IMR-90 (cell line): Measurements from ENCODE around the gene TPD52L2. TPM values are rescaled to one million over a fixed set of nuclear protein-coding genes. Genes with fewer than 3 reads are reported as not detected.

ENCODE experiments used
- ATAC-seq: fragments of 200-7000 bp; cut with Tn5 transposase; 2 replicates; pipeline ENCODE4 v1.9.1; 2020; ENCODE audit warnings: low read depth, mild to moderate bottlenecking, moderate library complexity
- BruUV-seq: library from RNA; stranded (reverse); fragments of 400-500 nt; replicated peaks from 2 replicates; lab custom pipeline; 2021; lab: Mats Ljungman, UMichigan
- CTCF ChIA-PET: fragments of 300-600 bp; formaldehyde crosslinking; extraction: SDS; loops from one replicate; lab custom pipeline; 2021; ENCODE audit warnings: antibody characterized with exemption; lab: Yijun Ruan, JAX
- POLR2A ChIA-PET: fragments of 300-600 bp; sonication (Branson Sonifier 250); formaldehyde crosslinking; loops from one replicate; lab custom pipeline; 2022; ENCODE audit warnings: antibody characterized with exemption; ENCODE audit not compliant: unreplicated experiment; lab: Charles Lee
- DNase-seq: peaks from one replicate; pipeline ENCODE4 v3.0.0; 2013
- H2AFZ ChIP-seq: replicated peaks from 2 replicates; pipeline ENCODE3; 2013; ENCODE audit warnings: low read length, mild to moderate bottlenecking; ENCODE audit not compliant: poor library complexity
- H2AK5ac ChIP-seq: 2 replicates; pipeline ENCODE4 v1.6.1; 2013; ENCODE audit warnings: low read depth, low read length, inconsistent platforms
- H2AK9ac ChIP-seq: replicated peaks from 2 replicates; pipeline ENCODE3; 2013; ENCODE audit warnings: mild to moderate bottlenecking, low read depth, low read length, moderate library complexity; ENCODE audit not compliant: poor library complexity
- H2BK120ac ChIP-seq: 2 replicates; pipeline ENCODE4 v1.6.1; 2013; ENCODE audit warnings: low read depth, low read length, inconsistent platforms
- H2BK15ac ChIP-seq: 3 replicates; pipeline ENCODE4 v1.6.1; 2013; ENCODE audit warnings: low read depth, low read length, inconsistent platforms
- H2BK20ac ChIP-seq: 2 replicates; pipeline ENCODE4 v1.6.1; 2013; ENCODE audit warnings: low read depth, mild to moderate bottlenecking, inconsistent platforms, low read length, moderate library complexity
- H2BK5ac ChIP-seq: 2 replicates; pipeline ENCODE4 v1.6.1; 2013; ENCODE audit warnings: mild to moderate bottlenecking, low read depth, low read length, inconsistent platforms; ENCODE audit not compliant: poor library complexity, severe bottlenecking
- H3K14ac ChIP-seq: replicated peaks from 2 replicates; pipeline ENCODE4 v1.6.1; 2013; ENCODE audit warnings: low read depth, low read length, inconsistent platforms
- H3K18ac ChIP-seq: 2 replicates; pipeline ENCODE4 v1.6.1; 2013; ENCODE audit warnings: low read depth, low read length, control low read depth
- H3K23ac ChIP-seq: 2 replicates; pipeline ENCODE4 v1.6.1; 2013; ENCODE audit warnings: low read depth, low read length, inconsistent platforms
- H3K27ac ChIP-seq: 2 replicates; pipeline ENCODE4 v1.5.1; 2013; ENCODE audit warnings: mild to moderate bottlenecking, control low read depth, low read length; ENCODE audit not compliant: insufficient read depth
- H3K27me3 ChIP-seq: 2 replicates; pipeline ENCODE4 v1.6.1; 2013; ENCODE audit warnings: low read length; ENCODE audit not compliant: control insufficient read depth, insufficient read depth
- H3K36me3 ChIP-seq: 2 replicates; pipeline ENCODE4 v1.6.1; 2013; ENCODE audit warnings: low read length, mixed read lengths; ENCODE audit not compliant: control insufficient read depth, insufficient read depth
- H3K4ac ChIP-seq: 2 replicates; pipeline ENCODE4 v1.6.1; 2013; ENCODE audit warnings: low read depth, low read length, inconsistent platforms
- H3K4me1 ChIP-seq: 2 replicates; pipeline ENCODE4 v1.6.1; 2013; ENCODE audit warnings: low read length, mixed read lengths; ENCODE audit not compliant: control insufficient read depth, insufficient read depth
- H3K4me2 ChIP-seq: 2 replicates; pipeline ENCODE4 v1.6.1; 2013; ENCODE audit warnings: low read depth, mild to moderate bottlenecking, control low read depth, low read length, moderate library complexity
- H3K4me3 ChIP-seq: 2 replicates; pipeline ENCODE4 v1.5.1; 2013; ENCODE audit warnings: low read depth, mild to moderate bottlenecking, control low read depth, low read length, moderate library complexity; ENCODE audit not compliant: insufficient read depth
- H3K56ac ChIP-seq: 2 replicates; pipeline ENCODE4 v1.6.1; 2013; ENCODE audit warnings: low read length, inconsistent platforms; ENCODE audit not compliant: insufficient read depth; ENCODE audit errors: extremely low read depth
- H3K79me1 ChIP-seq, 2 experiments: 2 replicates each; pipeline ENCODE4 v1.6.1; 2013; ENCODE audit warnings: low read length in 2 of 2, inconsistent platforms in 1 of 2, low read depth in 1 of 2
- H3K9ac ChIP-seq: 2 replicates; pipeline ENCODE4 v1.6.1; 2013; ENCODE audit warnings: low read depth, low read length, control low read depth
- H3K9me1 ChIP-seq: 2 replicates; pipeline ENCODE4 v1.6.1; 2013; ENCODE audit warnings: low read length, inconsistent platforms; ENCODE audit not compliant: insufficient read depth
- H3K9me3 ChIP-seq: 2 replicates; pipeline ENCODE4 v1.6.1; 2013; ENCODE audit warnings: low read length; ENCODE audit not compliant: control insufficient read depth, insufficient read depth
- H4K20me1 ChIP-seq: 2 replicates; pipeline ENCODE4 v1.6.1; 2013; ENCODE audit warnings: low read length, inconsistent platforms; ENCODE audit not compliant: insufficient read depth
- H4K5ac ChIP-seq: 2 replicates; pipeline ENCODE4 v1.6.1; 2013; ENCODE audit warnings: mild to moderate bottlenecking, low read depth, low read length, control low read depth
- H4K8ac ChIP-seq, 2 experiments: 2 replicates each; pipeline ENCODE4 v1.6.1; 2013; ENCODE audit warnings: low read depth in 2 of 2, low read length in 2 of 2, control low read depth in 1 of 2, inconsistent platforms in 1 of 2
- H4K91ac ChIP-seq: 2 replicates; pipeline ENCODE4 v1.6.1; 2013; ENCODE audit warnings: low read depth, low read length, inconsistent platforms; ENCODE audit not compliant: insufficient read depth
- BHLHE40 ChIP-seq: fragments of 150-350 bp; IDR thresholded peaks from 2 replicates; pipeline ENCODE4 v1.6.1; 2016; ENCODE audit warnings: mild to moderate bottlenecking, low read depth, low read length
- CEBPB ChIP-seq: IDR thresholded peaks from 2 replicates; pipeline ENCODE4 v1.6.1; 2012; ENCODE audit warnings: low read depth, low read length, improper control_type of control experiment
- CHD1 ChIP-seq: IDR thresholded peaks from 2 replicates; pipeline ENCODE4 v1.6.1; 2012; ENCODE audit warnings: low read depth, low read length, improper control_type of control experiment
- CTCF ChIP-seq: conservative IDR thresholded peaks from 2 replicates; pipeline ENCODE4 v1.5.1; 2012; ENCODE audit warnings: mild to moderate bottlenecking, low read depth, low read length, improper control_type of control experiment
- FOS ChIP-seq: fragments of 150-350 bp; IDR thresholded peaks from 2 replicates; pipeline ENCODE4 v1.6.1; 2016; ENCODE audit warnings: low read depth, low read length
- MAFK ChIP-seq: IDR thresholded peaks from 2 replicates; pipeline ENCODE4 v1.6.1; 2012; ENCODE audit warnings: low read depth, low read length, improper control_type of control experiment
- MAZ ChIP-seq: IDR thresholded peaks from 2 replicates; pipeline ENCODE4 v1.6.1; 2012; ENCODE audit warnings: low read depth, mild to moderate bottlenecking, low read length, improper control_type of control experiment, moderate library complexity, borderline replicate concordance
- MXI1 ChIP-seq: IDR thresholded peaks from 2 replicates; pipeline ENCODE4 v1.6.1; 2012; ENCODE audit warnings: low read depth, mild to moderate bottlenecking, low read length, moderate library complexity, borderline replicate concordance
- POLR2A ChIP-seq: IDR thresholded peaks from 2 replicates; pipeline ENCODE4 v1.6.1; 2012; ENCODE audit warnings: mild to moderate bottlenecking, low read depth, low read length
- RAD21 ChIP-seq: IDR thresholded peaks from 2 replicates; pipeline ENCODE4 v1.6.1; 2012; ENCODE audit warnings: low read length, improper control_type of control experiment
- RCOR1 ChIP-seq: IDR thresholded peaks from 2 replicates; pipeline ENCODE4 v1.6.1; 2012; ENCODE audit warnings: mild to moderate bottlenecking, low read length, improper control_type of control experiment; ENCODE audit not compliant: insufficient replicate concordance
- RFX5 ChIP-seq: IDR thresholded peaks from 2 replicates; pipeline ENCODE4 v1.8.0; 2012; ENCODE audit warnings: low read depth, mild to moderate bottlenecking, low read length, moderate library complexity
- USF2 ChIP-seq: fragments of 150-350 bp; IDR thresholded peaks from 2 replicates; pipeline ENCODE4 v1.6.1; 2017; ENCODE audit warnings: mild to moderate bottlenecking, antibody characterized with exemption, low read length, low read depth
- WGBS, 2 experiments: methylation state at CpG; one replicate each; pipeline versions ENCODE4 v1.1.5 to v1.1.7; 2013; ENCODE audit warnings: missing lambda C conversion rate in 2 of 2; ENCODE audit not compliant: insufficient read length in 1 of 2; ENCODE audit errors: extremely low coverage in 2 of 2; 5-methylcytosine and 5-hydroxymethylcytosine counted together
- dilution Hi-C: fragments of 300-500 bp; cut with HindIII; formaldehyde crosslinking; loops from one replicate; pipeline ENCODE4 v1.14.3; 2018; ENCODE audit warnings: low sequenced_read_pairs; ENCODE audit not compliant: unreplicated experiment
- in situ Hi-C: fragments of 300-500 bp; cut with MboI; formaldehyde crosslinking; loops from 3 replicates; pipeline ENCODE4 v1.14.3; 2019; ENCODE audit warnings: low sequenced_read_pairs, inconsistent platforms, mixed read lengths
- intact Hi-C: fragments of 100-400 bp; cut with micrococcal nuclease; formaldehyde crosslinking; loops from 2 replicates; pipeline ENCODE4 v1.10.0; 2022
- polyA plus RNA-seq, 3 experiments: library from polyadenylated mRNA; depleted of rRNA; stranded (reverse); fragments of >200 nt; gene quantifications; 2 replicates each; pipeline ENCODE4 v1.2.3, GENCODE V29; 2012; ENCODE audit warnings: low replicate concordance in 1 of 3
- total RNA-seq: library from RNA; depleted of rRNA; stranded (reverse); fragments of >200 nt; gene quantifications from 2 replicates; pipeline ENCODE4 v1.2.3, GENCODE V29; 2012

TPD52L2 gene
- total and polyA plus RNA-seq, 2 of the 4 experiments (the other 2 are of a cell fraction): 113 to 189 TPM

GRCh38 chr20:63839620-63840019 lies 25.4 kb upstream of the TPD52L2 start:
- Histone ChIP-seq H2BK5ac (no peak overlapping the region), H3K4me1 (peaks cover 7% of the 10 kb centered on the region), H2BK15ac (no peak overlapping the region), H3K27me3 (peaks cover 6% of the 10 kb centered on the region), H4K8ac (no peak overlapping the region), H3K56ac (no peak overlapping the region), H2BK120ac (no peak overlapping the region), H2AFZ (no peak overlapping the region), H3K14ac (no peak overlapping the region), H2AK5ac (no peak overlapping the region), H3K79me1 (0 out of 4 replicates have a peak, but pooled peaks cover 0 to under 1% of the 10 kb centered on the region in 2 experiments), H2AK9ac (no peak overlapping the region), H4K91ac (no peak overlapping the region), H3K9me3 (no peaks in the 10 kb centered on the region), H3K36me3 (no peaks in the 10 kb centered on the region), H3K18ac (no peak overlapping the region), H3K4ac (no peak overlapping the region), H3K9me1 (peaks cover 1% of the 10 kb centered on the region; the same call in 1 of the 2 replicates), H4K5ac (no peak overlapping the region), H4K20me1 (no peaks in the 10 kb centered on the region), H3K27ac (no peak overlapping the region), H3K4me3 (no peak overlapping the region), H2BK20ac (no peak overlapping the region), H3K23ac (no peak overlapping the region), H3K9ac (no peak overlapping the region), H3K4me2 (no peak overlapping the region)
- BruUV-seq: no TSS peak
- ChIA-PET CTCF (no interaction called here), POLR2A (no interaction called here)
- dilution Hi-C loops: no loop called here
- in situ Hi-C loops: no loop called here
- DNase-seq (no peak), ATAC-seq (no peak)
- intact Hi-C loops: no loop called here
- TF ChIP-seq RFX5: no peak
- TF ChIP-seq MAFK: no peak
- TF ChIP-seq POLR2A: no peak
- no peak for TF ChIP-seq RAD21
- no peak for TF ChIP-seq USF2
- TF ChIP-seq RCOR1: no peak
- TF ChIP-seq MXI1: no peak
- no peak for TF ChIP-seq CHD1
- TF ChIP-seq MAZ: no peak
- no peak for TF ChIP-seq CEBPB
- no peak for TF ChIP-seq BHLHE40
- no peak for TF ChIP-seq CTCF
- TF ChIP-seq FOS: no peak
- 82% methylated on average over 11 of the region's 13 CpGs; no CpG with 5 or more reads in 1 of the 2 experiments for WGBS, 2 experiments
